Posterior cingulate gyrus (tissue), 11 donors: ENCODE measurements around the gene SRCAP.
A peak's percentile ranks its signal among the peaks of the same experiment; 100 is the strongest.

Source experiments
- DNase-seq, 10 donors: peaks; one replicate each; pipeline versions ENCODE4 v3.0.0 to v3.0.0-alpha.2; 2020 to 2021; ENCODE audit warnings: mixed read lengths in 3 of 10
- intact Hi-C: fragments of 100-400 bp; cut with DNase I; formaldehyde crosslinking; loops from one replicate; pipeline ENCODE4 v1.15.1; 2023

The SRCAP gene

DNA sequence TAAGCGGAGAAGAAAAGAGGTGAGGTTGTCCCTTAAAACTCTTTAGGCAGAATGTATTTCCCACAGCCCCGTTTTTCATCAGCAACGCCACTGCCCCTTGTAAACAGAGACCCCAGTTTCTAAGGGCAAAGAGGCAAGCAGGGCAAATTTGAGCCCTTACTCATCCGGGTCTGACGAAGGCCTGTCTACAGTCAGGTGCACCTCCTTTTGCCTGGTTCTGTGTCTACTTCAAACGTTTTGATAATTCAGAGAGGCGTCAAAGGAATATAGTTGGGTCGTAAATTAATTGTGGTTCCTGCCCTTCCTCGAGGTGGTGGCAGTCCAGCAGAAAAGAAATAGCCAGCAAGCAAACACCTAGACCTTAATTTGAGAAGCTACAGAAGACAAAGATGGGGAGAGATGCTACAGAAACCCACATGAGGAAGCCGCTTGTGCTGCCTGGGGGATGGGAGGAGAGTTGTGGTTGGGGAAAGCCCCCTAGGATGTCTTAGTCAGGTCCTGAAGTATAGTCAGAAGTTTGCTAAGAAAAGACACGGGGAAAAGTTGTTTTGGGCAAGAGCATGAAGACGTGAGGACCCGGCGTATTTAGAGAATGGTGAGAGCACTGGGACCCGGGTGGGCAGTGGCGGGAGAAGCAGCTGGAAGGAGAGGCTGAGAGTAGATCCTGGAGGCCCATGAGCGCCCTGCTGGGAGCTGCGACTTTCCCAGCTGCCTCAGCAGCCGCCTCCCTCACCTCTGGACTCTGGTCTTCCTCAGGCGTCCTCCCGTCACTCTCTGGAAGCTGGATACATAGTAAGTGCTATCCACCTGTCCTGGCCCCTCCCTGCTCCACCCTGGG is 38.3 kb upstream of the SRCAP start:
- intact Hi-C loops = no loop called here
- DNase-seq = peak in 1 of 10 donors; percentile 24

DNA sequence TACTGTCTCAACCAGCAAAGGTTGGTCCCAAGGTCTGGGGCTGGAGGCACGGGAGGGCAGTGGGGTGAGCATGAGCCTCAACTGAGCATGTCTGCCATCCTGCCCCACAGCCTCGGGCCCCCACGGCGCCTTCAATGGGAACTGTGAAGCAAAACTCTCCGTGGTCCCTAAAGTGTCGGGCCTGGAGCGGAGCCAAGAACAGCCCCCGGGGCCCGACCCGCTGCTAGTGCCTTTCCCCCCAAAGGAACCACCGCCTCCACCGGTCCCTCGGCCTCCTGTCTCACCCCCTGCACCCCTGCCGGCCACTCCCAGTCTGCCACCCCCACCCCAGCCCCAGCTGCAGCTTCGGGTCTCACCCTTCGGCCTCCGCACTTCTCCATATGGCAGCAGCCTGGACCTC is 36.5 kb upstream of the SRCAP start:
- DNase-seq = peak in 1 of 10 donors; percentile 60
- intact Hi-C loops = no loop called here

DNA sequence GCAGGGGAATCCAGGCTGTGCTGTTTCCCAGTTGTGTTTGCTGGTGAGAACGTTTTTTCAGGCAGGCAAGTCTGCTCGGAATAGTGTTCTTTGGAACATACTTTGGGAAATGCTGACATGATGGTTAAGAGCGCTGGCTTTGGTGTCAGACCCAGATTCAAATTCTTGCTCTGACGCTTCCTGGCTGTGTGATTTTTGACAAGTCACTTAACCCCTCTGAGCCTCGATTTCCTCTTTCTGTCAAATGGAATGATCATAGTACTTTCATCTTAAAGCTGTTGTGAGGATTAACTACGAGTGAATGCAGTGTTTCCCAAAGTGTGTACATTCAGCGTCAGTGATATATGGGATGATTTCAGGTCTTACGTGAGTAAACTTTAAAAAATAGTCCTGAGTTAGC is 35.9 kb upstream of the SRCAP start:
- intact Hi-C loops = no loop called here
- no peak for DNase-seq

DNA sequence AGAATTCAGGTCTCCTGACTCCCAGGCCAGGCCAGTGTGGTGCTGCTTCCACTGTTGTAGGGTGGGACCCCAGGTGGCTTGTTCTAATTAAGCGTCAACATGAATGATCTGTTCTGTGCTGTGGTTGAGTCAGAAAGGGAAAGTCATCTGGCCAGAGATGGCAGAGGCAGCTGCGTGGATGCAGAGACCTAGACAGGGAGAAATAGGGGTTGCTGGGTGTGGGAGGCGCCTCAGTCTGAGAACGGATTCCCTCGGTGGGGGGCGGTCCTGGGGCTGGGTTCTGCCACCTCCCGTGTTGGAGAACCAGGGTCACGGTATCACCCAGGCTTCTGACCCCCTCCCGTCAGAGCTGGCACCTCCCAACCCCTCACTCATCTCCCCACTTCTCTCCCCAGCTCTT is 35.2 kb upstream of the SRCAP start:
- peak in 1 of 10 donors; percentile 68 for DNase-seq
- intact Hi-C loops = no loop called here

DNA sequence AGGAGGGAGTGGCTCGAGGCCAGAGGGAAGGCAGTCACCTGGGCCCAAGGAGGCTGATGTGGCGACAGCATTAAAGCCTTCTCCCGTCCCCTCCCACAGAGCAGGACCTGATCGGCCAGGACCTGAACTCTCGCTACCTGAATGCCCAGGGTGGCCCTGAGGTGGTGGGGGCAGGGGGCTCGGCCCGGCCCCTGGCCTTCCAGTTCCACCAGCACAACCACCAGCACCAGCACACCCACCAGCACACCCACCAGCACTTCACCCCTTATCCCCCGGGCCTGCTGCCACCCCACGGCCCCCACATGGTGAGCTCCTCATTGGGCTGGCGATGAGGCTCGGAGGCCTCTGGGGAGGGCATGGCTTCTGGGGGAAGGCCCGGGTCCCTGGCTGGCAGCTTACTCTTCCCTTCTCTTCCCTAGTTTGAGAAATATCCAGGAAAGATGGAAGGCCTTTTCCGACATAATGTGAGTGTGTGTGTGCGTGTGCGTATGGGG is 34.3 kb upstream of the SRCAP start:
- DNase-seq = no peak
- intact Hi-C loops = no loop called here

DNA sequence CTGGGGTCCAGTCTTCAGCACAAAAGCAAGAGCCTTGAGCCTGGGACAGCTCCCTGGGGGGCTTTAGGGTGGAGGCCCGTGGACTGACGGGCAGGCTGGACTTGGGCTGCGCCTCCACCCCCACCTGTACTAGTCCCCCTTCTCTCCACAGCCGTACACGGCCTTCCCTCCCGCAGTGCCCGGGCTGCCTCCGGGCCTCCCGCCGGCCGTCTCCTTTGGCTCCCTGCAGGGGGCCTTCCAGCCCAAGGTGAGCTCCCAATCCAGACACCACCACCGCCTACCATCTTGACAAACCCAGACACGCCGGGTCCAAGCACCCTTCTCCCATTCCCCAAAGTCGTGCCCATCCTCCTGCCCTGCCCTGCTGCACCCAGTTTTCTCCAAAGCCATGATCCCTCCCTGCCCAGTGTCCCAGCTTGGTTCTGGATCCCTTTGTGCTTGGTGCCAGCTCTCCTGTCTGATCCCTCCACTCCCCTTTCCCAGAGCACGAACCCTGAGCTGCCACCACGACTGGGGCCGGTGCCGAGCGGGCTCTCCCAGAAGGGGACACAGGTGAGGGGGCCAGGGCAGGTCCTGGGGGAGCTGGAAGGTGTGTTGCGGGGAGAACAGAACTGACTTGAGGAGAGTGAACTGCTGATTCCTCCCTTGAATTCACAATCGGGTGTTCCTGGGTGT is 33.7 kb upstream of the SRCAP start:
- DNase-seq = peak in 1 of 10 donors; percentile 64
- intact Hi-C loops = no loop called here

DNA sequence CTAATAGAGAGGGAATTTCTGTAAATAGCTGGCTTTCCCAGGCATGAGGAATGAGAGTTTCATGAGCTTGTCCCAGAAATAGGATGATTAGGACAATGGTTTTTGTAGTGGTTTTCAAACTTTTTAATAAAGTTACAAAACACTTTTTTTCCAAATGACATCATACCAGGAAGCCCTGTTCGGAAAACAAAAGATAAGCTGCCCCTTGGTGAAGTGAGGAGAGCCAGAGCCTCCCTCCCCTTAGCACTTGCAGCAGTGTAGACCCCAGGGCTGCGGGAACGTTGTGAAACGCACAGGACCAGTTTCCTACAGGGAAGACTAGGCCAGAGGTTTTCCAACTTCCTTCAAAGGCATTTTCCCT is 33.2 kb upstream of the SRCAP start:
- intact Hi-C loops = no loop called here
- no peak for DNase-seq

DNA sequence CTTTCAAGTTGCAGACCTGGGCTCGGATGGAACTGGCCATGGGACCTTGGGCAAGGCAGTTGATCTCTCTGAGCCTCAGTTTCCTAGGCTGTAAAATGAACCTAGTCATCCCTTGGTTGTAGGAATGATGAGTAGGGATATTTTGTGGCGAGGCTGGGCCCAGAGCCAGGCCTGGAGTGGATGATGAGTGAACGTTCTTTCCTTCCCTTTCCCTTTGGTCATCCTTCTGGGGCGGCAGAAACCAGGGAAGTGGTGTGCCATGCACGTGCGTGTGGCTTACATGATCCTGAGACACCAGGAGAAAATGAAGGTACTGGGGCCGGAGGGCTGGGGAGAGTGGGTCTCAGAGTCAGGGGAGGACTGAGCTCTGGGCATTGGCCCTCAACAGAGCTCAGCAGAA is 32.3 kb upstream of the SRCAP start:
- intact Hi-C loops = no loop called here
- DNase-seq = no peak

DNA sequence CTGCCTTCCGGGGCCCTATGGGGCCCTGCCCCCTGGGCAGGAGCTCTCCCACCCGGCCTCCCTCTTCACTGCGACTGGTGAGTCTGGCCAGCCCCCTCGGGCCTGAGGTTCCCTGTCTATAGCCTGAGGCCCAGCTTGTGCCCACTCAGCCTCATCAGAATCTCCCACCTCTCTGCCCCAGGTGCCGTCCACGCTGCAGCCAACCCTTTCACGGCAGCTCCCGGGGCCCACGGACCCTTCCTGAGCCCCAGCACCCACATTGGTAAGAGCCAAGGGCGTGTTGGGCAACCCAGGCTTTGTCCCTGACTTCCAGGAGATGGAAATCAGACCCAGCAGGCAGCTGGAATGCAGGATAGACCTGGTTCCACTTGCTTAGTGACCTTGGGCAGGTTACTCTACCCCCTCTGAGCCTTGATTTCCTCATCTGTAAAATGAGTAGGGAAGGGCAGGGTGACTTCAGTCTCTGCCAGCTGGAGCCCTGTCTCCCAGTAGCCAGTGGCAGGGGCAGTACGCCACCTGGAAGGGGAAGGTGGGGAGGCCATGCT is 31.5 kb upstream of the SRCAP start:
- intact Hi-C loops = no loop called here

DNA sequence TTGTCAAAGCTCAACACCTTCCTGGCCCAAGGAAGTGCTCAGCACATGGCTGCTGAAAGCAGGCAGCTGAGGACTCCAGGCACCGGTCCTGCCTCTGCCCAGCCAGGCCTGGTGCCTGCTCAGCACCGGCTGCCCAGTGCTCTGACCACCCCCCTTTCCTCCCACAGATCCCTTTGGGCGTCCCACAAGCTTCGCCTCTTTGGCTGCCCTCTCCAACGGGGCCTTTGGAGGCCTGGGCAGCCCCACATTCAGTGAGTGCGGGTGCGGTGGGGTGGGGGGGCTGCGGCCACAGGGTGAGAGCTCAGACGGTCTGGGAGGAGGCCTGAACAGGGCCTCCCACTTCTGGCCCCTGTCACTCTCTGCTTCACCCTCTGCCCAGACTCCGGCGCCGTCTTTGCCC is 30.6 kb upstream of the SRCAP start:
- DNase-seq = no peak
- intact Hi-C loops = no loop called here

More for the DNA sequence above, 31.5 kb upstream of the SRCAP start:
- DNase-seq = no peak

DNA sequence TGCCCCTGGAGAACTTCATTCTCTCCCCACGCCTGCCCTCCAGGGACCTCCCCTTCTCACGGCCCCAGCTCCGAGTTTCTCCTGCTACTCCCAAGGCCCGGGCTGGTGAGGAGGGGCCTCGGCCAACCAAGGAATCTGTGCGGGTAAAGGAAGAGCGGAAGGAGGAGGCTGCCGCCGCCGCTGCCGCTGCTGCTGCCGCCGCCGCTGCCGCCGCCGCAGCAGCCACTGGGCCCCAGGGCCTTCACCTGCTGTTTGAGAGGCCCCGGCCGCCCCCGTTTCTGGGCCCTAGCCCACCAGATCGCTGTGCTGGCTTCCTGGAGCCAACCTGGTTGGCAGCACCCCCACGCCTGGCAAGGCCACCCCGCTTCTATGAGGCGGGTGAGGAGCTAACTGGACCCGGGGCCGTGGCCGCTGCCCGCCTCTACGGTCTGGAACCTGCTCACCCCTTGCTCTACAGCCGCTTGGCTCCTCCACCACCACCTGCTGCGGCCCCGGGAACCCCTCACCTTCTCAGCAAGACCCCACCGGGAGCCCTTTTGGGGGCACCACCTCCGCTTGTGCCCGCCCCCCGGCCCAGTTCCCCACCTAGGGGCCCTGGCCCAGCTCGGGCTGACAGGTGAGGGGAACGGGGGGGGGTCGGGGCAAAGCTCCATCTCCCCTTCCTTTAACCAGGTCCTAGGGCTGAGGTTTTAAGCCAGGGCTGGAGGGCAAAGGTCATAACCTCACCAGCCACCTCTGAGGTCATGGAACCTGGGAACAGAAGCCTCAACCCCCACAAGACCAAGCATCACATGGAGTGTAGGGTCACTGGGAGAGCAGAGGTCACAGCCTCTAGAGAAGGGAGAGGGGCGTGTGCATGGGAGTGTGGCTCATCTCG is 29.7 kb upstream of the SRCAP start:
- intact Hi-C loops = no loop called here
- no peak for DNase-seq

DNA sequence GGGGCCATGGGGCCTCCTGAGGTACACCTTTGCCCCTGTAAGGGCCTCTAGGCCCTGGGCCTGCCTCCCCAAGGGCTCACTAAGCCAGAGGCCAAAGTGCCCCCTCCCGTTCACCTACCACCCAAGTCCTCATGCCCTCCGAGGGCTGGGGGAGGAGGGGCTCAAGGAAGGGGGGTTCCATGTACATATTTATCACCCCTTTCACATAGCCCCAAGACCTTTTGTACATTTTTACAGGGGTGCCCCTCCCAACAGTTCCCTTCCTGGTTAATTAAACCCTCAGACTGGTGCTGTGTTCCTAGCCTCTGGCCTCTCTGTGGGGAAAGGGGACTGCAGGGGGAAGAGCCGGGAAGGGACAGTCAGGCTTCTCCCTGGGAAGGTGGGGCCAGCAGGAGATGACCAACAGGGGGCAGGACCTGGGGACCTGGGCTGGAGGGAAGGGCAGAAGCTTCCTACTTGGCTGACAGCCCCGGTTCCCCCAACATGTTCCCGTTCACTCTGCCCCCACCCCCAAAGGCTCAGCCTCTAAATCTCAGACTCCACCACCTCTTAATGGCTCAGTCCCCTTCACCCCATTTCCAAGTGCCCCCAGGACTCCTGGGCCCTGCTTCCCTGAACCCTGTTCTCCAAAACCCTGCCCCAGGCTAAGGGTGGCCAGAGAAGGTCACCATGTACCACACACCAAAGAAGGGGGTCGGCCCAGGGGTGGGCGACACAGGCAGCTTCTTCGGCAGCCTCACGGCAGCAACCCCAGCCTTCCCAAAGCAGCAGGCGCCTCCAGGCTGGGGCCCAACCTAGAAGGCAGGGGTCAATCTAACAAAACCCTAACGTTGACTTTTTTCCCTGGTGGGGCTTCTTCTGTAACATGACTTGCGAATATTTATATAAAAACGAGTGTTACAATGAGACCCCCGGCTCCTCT is 28.8 kb upstream of the SRCAP start:
- DNase-seq = no peak
- intact Hi-C loops = no loop called here

DNA sequence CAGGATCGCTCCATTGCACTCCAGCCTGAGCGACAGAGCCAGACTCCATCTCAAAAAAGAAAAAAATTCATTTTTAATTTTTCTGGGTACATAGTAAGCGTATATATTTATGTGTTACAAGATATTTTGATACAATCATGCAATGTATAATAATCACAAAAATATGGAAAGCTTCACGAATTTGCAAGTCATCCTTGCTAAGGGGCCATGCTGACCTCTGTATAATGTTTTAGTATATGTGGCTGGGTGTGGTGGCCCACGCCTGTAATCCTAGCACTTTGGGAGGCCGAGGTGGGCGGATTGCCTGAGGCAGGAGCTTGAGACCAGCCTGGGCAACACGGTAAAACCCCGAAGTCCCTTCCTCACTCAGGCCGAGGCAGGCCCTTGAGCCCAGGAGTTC is 23.8 kb upstream of the SRCAP start:
- intact Hi-C loops = no loop called here
- DNase-seq = peak in 1 of 10 donors; percentile 17

DNA sequence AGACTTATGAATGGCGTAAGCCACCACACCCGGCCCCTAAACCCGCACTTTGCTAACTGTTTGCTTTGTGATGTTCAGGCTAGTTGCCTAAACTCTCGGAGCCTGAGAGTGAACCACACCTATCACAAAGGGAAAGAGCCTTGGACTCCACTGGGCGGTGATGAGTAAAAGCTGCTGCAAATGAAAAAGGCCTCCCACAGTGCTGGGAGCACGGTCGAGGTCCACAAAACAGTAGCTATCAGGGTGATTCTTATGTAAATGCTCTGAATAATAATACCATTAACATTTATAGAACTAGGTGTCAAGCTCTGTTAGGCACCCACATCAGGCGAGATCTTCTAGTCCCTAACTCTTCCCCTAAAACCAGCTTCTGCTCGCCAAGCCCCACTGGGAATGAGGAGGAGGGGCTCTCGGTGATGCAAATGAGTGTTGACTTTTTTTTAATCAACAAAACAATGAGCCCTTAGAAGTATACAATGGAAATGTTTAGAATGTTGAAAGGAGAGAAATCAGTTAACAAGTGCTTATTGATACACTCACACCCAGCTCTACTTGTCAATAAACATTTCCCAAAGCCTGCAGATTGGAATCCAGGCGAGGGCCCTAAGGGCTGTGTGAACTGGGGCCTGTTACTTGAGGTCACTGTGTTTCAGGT is 20.9 kb upstream of the SRCAP start:
- DNase-seq = peak in 1 of 10 donors; percentile 40
- intact Hi-C loops = no loop called here

DNA sequence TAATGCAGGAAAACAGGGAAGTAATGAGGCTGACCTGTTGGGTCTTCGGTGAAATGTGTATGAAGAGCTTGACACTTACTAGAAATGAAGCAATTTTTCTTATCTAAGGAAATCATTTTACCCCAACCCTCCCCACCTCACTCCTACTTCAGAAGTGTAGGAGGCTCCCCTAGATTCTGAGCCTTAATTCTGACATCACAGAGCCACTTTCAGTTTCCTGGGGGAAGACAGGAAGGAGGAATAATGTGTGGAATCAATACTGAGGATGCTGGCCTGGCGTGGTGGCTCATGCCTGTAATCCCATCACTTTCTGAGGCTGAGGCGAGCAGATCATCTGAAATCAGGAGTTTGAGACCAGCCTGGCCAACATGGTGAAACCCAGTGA is 20.4 kb upstream of the SRCAP start:
- DNase-seq = peak in 1 of 10 donors; percentile 3
- intact Hi-C loops = no loop called here

DNA sequence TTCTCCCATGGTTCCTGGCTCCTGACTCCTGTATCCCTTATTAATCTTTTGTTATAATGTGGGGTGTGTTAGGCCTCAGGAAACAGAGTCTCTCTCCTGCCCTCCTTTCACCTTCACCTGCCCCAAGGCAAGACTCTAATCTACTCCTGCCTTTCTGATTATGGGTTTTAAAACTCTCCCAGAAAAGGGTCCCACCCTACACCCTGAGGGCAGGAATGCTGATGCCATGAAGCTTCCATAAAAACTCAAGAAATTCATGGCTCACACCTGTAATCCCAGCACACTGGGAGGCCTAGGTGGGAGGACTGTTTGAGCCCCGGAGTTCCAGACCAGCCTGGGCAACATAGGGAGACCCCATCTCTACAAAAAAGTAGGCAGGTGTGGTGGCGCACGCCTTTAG is 18.6 kb upstream of the SRCAP start:
- intact Hi-C loops = no loop called here
- DNase-seq = peak in 1 of 10 donors; percentile 35

DNA sequence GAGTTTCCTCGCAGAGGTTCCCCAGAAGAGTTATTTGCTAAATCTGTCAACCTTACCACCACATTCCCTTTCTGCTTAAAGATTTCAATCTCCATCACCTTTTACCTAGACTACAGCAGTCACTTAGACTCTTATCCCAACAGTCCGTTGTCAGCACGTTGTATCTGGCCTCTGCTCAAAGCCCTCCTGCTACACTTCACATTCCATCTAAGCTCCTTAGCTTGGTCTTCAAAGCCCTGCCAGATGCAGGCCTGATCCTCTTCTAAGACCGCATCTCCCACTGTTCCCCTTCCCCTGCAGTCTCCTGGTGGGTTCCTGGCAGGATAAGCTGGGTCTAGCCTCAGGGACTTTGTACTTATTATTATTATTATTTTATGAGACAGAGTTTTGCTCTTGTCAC is 10.3 kb upstream of the SRCAP start:
- peak in 1 of 10 donors; percentile 4 for DNase-seq
- intact Hi-C loops = no loop called here

DNA sequence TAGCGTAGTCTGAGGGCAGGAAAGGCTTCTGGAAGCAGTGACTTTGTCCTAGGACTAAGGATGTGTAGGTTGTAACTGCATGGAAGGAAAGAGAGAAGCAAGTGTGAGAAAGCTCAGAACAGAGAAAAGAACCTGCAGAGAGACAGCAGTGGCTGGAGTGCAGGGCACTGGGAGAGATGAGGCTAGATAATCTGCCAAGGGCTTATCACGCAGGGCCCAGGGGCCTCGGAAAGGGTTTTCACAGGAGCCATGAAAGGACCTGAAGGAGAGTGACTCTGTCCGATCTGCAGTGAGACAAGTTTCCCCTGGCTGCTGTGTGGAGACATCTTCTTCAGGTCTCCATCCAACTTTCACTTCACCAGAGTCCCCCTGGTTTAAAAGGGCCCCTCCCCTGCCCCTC is 7.1 kb upstream of the SRCAP start:
- intact Hi-C loops = no loop called here
- peak in 2 of 10 donors; percentile 7 to 26 for DNase-seq

DNA sequence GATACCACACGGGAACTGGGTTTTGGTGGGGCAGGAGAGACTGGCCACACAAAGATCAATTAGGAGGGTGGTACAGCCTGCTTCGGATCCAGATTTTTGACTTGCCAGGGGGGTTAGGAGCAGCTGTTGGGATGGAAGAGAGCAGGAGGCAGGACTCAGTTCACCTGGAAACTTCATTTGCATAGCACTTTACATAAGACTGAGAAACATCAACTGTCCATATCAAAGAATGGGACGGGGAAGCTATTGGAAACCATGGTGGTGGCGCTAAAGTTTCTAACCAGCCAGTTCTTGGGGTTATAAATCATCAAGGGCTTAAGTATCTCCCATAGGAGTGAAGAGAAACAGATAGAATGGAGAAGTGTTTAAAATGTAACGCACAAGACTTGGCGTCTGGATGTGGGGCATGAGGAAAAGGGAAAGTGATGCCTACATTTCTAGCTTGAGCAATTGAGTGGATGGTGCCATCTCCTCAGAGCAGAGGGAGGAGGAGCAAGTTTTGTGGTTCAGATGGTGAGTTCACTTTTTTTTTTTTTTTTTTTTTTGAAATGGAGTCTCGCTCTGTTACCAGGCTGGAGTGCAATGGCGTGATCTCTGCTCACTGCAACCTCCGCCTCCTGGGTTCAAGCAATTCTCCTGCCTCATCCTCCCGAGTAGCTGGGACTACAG is 6.4 kb upstream of the SRCAP start:
- DNase-seq = peak in 2 of 10 donors; percentile 2 to 31
- intact Hi-C loops = no loop called here
